K562 (cell line): Measurements from ENCODE around the gene SYNE1. TPM values are rescaled to one million over a fixed set of nuclear protein-coding genes. Genes with fewer than 3 reads are reported as not detected.

Experiments used
- ATAC-seq: fragments of 200-7000 bp; cut with Tn5 transposase; 3 replicates; pipeline ENCODE4 v1.9.1; 2020; ENCODE audit warnings: moderate library complexity
- BruUV-seq: library from RNA; stranded (reverse); fragments of 400-500 nt; replicated peaks from 2 replicates; lab custom pipeline; 2021; lab: Mats Ljungman, UMichigan
- CTCF ChIA-PET: fragments of 300-600 bp; formaldehyde crosslinking; extraction: SDS; loops from one replicate; lab custom pipeline; 2021; ENCODE audit warnings: low intra/inter-chr PET ratio; lab: Yijun Ruan, JAX
- POLR2A ChIA-PET: fragments of 300-600, 350-650 bp; sonication (Branson Sonifier 250); formaldehyde crosslinking; extraction: SDS; loops from one replicate; lab custom pipeline; 2021; ENCODE audit warnings: antibody characterized with exemption, inconsistent platforms; lab: Yijun Ruan, JAX
- DNase-seq, 4 experiments: peaks; one replicate each; pipeline versions ENCODE4 v3.0.0 to v3.0.0-alpha.2; 2011 to 2018; ENCODE audit warnings: low spot score in 3 of 4, mixed read lengths in 3 of 4; ENCODE audit errors: extremely low read depth in 1 of 4
- FAIRE-seq: peaks from 2 replicates; lab custom pipeline; 2011; peaks lifted over from hg19 to GRCh38; lab: Jason Lieb, UNC
- H2AFZ ChIP-seq: 2 replicates; pipeline ENCODE4 v1.6.0; 2011; ENCODE audit warnings: low read depth, low read length, control low read depth, inconsistent platforms
- H3K27ac ChIP-seq: fragments of 200-600 bp; 3 replicates; pipeline ENCODE4 v1.8.0; 2011; ENCODE audit warnings: low read depth, mild to moderate bottlenecking, control low read depth, inconsistent platforms, low read length, moderate library complexity, mixed read lengths; ENCODE audit errors: extremely low read depth
- H3K27me3 ChIP-seq, 2 experiments: fragments of 300-600 bp in 1 of 2; 2 replicates in 1 of 2; 3 replicates in 1 of 2; pipeline versions ENCODE4 v1.6.0 to v1.8.0; 2011; ENCODE audit warnings: inconsistent platforms in 2 of 2, low read length in 2 of 2, mild to moderate bottlenecking in 1 of 2, mixed read lengths in 1 of 2, moderate library complexity in 1 of 2; ENCODE audit not compliant: control insufficient read depth in 2 of 2, insufficient read depth in 2 of 2
- H3K36me3 ChIP-seq: fragments of 300-600 bp; 3 replicates; pipeline ENCODE4 v1.8.0; 2011; ENCODE audit warnings: mild to moderate bottlenecking, low read length, inconsistent platforms; ENCODE audit not compliant: control insufficient read depth, insufficient read depth
- H3K4me1 ChIP-seq, 2 experiments: fragments of 200-600 bp in 1 of 2; replicated peaks in 1 of 2; 2 replicates in 1 of 2; 3 replicates in 1 of 2; pipeline versions ENCODE4 v1.5.1 to v1.8.0; 2011; ENCODE audit warnings: inconsistent platforms in 2 of 2, low read length in 2 of 2, mild to moderate bottlenecking in 1 of 2, mixed read lengths in 1 of 2, moderate library complexity in 1 of 2; ENCODE audit not compliant: control insufficient read depth in 2 of 2, insufficient read depth in 2 of 2
- H3K4me2 ChIP-seq: 2 replicates; pipeline ENCODE4 v1.6.1; 2011; ENCODE audit warnings: low read length, control low read depth, inconsistent platforms, mixed read lengths; ENCODE audit not compliant: insufficient read depth
- H3K4me3 ChIP-seq: fragments of 200-600 bp; sonication (generic), shearing (Covaris generic); 2 replicates; pipeline ENCODE4 v1.5.1; 2016; ENCODE audit warnings: control low read depth, inconsistent platforms
- H3K79me2 ChIP-seq: fragments of 200-600 bp; 3 replicates; pipeline ENCODE4 v1.8.0; 2011; ENCODE audit warnings: low read length, inconsistent platforms; ENCODE audit not compliant: control insufficient read depth, insufficient read depth
- H3K9ac ChIP-seq, 2 experiments: 2 replicates each; pipeline versions ENCODE4 v1.6.0 to v1.6.1; 2011; ENCODE audit warnings: low read depth in 2 of 2, low read length in 2 of 2, control low read depth in 1 of 2, inconsistent platforms in 1 of 2, mild to moderate bottlenecking in 1 of 2, mixed read lengths in 1 of 2; ENCODE audit not compliant: insufficient read depth in 1 of 2
- H3K9me1 ChIP-seq: one replicate; pipeline ENCODE4 v1.6.0; 2011; ENCODE audit warnings: inconsistent platforms, mild to moderate bottlenecking, low read length, moderate library complexity; ENCODE audit not compliant: control insufficient read depth, insufficient read depth
- H3K9me3 ChIP-seq: replicated peaks from 2 replicates; pipeline ENCODE4 v1.5.1; 2011; ENCODE audit warnings: low read depth, low read length, inconsistent platforms; ENCODE audit not compliant: control insufficient read depth, insufficient read depth
- H4K20me1 ChIP-seq: replicated peaks from 2 replicates; pipeline ENCODE4 v1.6.1; 2011; ENCODE audit warnings: low read length, inconsistent platforms, mixed read lengths; ENCODE audit not compliant: control insufficient read depth, insufficient read depth
- ADNP ChIP-seq: fragments of 200-800 bp; sonication (Bioruptor generic); IDR thresholded peaks from 2 replicates; pipeline ENCODE4 v1.6.1; 2016; ENCODE audit warnings: missing genetic modification characterization, missing compliant biosample characterization
- FUS ChIP-seq: fragments of 200-400 bp; formaldehyde crosslinking; optimal IDR thresholded peaks from 2 replicates; pipeline ENCODE3; 2017; ENCODE audit warnings: low read depth, low read length
- TAL1 ChIP-seq: fragments of 450-650 bp; IDR thresholded peaks from 2 replicates; pipeline ENCODE4 v1.6.1; 2016; ENCODE audit warnings: mild to moderate bottlenecking
- THAP12 ChIP-seq: fragments of 250-450 bp; sonication (Bioruptor Pico); IDR thresholded peaks from 2 replicates; pipeline ENCODE4 v1.9.0; 2021; ENCODE audit warnings: mild to moderate bottlenecking, inconsistent platforms
- ZKSCAN3 ChIP-seq: fragments of 250-450 bp; sonication (Bioruptor Pico); IDR thresholded peaks from 2 replicates; pipeline ENCODE4 v1.4.0; 2020
- ZNF12 ChIP-seq: sonication (generic); formaldehyde crosslinking; IDR thresholded peaks from 2 replicates; pipeline ENCODE4 v1.4.0; 2020; ENCODE audit warnings: mild to moderate bottlenecking, missing genetic modification reagents
- ZNF184 ChIP-seq: sonication (generic); formaldehyde crosslinking; IDR thresholded peaks from 2 replicates; pipeline ENCODE4 v1.5.0; 2020; ENCODE audit warnings: missing genetic modification reagents
- ZNF668 ChIP-seq: fragments of 250-450 bp; sonication (Bioruptor Pico); IDR thresholded peaks from 2 replicates; pipeline ENCODE4 v1.8.0; 2022; ENCODE audit warnings: mild to moderate bottlenecking, inconsistent platforms
- ZNF76 ChIP-seq: fragments of 250-450 bp; sonication (Bioruptor Pico); IDR thresholded peaks from 2 replicates; pipeline ENCODE4 v1.4.0; 2020; ENCODE audit warnings: mild to moderate bottlenecking, moderate library complexity, borderline replicate concordance
- WGBS: fragments of 100-300 bp; shearing (Covaris generic); methylation state at CpG from one replicate; pipeline ENCODE4 v1.1.6; 2016; ENCODE audit warnings: low coverage, mixed read lengths; ENCODE audit not compliant: insufficient coverage; ENCODE audit errors: missing lambda C conversion rate; 5-methylcytosine and 5-hydroxymethylcytosine counted together
- in situ Hi-C: fragments of 300-500 bp; cut with MboI; formaldehyde crosslinking; loops from 4 replicates; pipeline ENCODE4 v1.15.0; 2018; ENCODE audit warnings: inconsistent platforms, mixed read lengths
- intact Hi-C: fragments of 100-400 bp; cut with micrococcal nuclease; formaldehyde crosslinking; loops from 2 replicates; pipeline ENCODE4 v1.14.2; 2022
- polyA plus RNA-seq, 8 experiments: library from polyadenylated mRNA; depleted of rRNA in 4 of 8; stranded (reverse) in 5 of 8; unstranded in 3 of 8; fragments of >200 nt; fragmentation: Nextera tagmentation in 2 of 8; fragmentation: Illumina TruSeq in 1 of 8; extraction: Ambion mirVana in 2 of 8; extraction: Trizol in 1 of 8; gene quantifications; 2 replicates each; pipeline versions ENCODE4 v1.2.1 to v1.2.3, GENCODE V29; 2011 to 2014; ENCODE audit warnings: inconsistent platforms in 1 of 8, missing spikeins in 1 of 8
- total RNA-seq, 7 experiments: library from RNA; depleted of rRNA in 6 of 7; stranded (reverse); fragments of >200 nt in 6 of 7; fragmentation: Illumina TruSeq in 2 of 7; extraction: Trizol in 2 of 7; gene quantifications; 2 replicates each; pipeline versions ENCODE4 v1.2.1 to v1.2.3, GENCODE V29; 2011 to 2021; ENCODE audit warnings: low replicate concordance in 1 of 7
- TF ChIP-seq, protein P1 (sequence below): sonication (generic); formaldehyde crosslinking; IDR thresholded peaks from 2 replicates; pipeline ENCODE4 v1.8.0; 2022; ENCODE audit warnings: mild to moderate bottlenecking, missing genetic modification reagents
- TF ChIP-seq, protein P2 (sequence below): fragments of 450-650 bp; IDR thresholded peaks from 2 replicates; pipeline ENCODE4 v1.6.1; 2016; ENCODE audit warnings: mild to moderate bottlenecking

The SYNE1 gene
- total and polyA plus RNA-seq, 9 of the 15 experiments (the other 6 are each of a cell fraction or from before 2014, with no cell fraction given) = under 0.01 to 0.42 (median 0.08) TPM; not detected in 1

DNA sequence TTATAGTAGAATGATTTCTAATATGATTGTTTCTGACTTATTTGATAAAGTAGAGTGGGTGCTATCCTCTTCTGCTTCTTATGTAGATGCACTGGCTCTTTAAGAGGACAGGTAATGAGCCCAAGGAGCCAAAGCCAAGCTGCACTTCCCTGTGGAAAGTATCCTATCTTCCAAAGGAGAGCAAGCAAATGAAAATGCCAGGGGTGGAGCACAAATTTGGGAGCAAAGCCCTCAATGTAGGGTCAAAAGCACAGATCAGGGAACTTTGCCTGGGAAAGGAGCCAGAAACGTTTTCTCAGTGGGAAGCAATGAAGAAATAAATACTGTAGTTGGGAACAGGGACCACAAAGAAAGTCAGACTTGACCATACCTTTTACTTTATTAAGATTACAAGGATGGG, 242.9 kb downstream of the SYNE1 start:
- Histone ChIP-seq H3K27me3 (no peaks in the 10 kb centered on the region), H3K9ac (no peak overlapping the region), H3K4me3 (no peak overlapping the region)
- POLR2A ChIA-PET = no interaction called here
- TF ChIP-seq FUS (no peak), ZNF76 (CRISPR knock-in tag) (no peak), ZNF184 (CRISPR knock-in tag) (no peak), TAL1 (no peak), ZKSCAN3 (CRISPR knock-in tag) (no peak), ZNF12 (CRISPR knock-in tag) (no peak), THAP12 (CRISPR knock-in tag) (no peak), ADNP (tag) (no peak), ZNF668 (CRISPR knock-in tag) (no peak)
- TF ChIP-seq, protein P1, sequence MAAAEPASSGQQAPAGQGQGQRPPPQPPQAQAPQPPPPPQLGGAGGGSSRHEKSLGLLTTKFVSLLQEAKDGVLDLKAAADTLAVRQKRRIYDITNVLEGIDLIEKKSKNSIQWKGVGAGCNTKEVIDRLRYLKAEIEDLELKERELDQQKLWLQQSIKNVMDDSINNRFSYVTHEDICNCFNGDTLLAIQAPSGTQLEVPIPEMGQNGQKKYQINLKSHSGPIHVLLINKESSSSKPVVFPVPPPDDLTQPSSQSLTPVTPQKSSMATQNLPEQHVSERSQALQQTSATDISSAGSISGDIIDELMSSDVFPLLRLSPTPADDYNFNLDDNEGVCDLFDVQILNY (CRISPR knock-in tag) = no peak
- TF ChIP-seq, protein P2, sequence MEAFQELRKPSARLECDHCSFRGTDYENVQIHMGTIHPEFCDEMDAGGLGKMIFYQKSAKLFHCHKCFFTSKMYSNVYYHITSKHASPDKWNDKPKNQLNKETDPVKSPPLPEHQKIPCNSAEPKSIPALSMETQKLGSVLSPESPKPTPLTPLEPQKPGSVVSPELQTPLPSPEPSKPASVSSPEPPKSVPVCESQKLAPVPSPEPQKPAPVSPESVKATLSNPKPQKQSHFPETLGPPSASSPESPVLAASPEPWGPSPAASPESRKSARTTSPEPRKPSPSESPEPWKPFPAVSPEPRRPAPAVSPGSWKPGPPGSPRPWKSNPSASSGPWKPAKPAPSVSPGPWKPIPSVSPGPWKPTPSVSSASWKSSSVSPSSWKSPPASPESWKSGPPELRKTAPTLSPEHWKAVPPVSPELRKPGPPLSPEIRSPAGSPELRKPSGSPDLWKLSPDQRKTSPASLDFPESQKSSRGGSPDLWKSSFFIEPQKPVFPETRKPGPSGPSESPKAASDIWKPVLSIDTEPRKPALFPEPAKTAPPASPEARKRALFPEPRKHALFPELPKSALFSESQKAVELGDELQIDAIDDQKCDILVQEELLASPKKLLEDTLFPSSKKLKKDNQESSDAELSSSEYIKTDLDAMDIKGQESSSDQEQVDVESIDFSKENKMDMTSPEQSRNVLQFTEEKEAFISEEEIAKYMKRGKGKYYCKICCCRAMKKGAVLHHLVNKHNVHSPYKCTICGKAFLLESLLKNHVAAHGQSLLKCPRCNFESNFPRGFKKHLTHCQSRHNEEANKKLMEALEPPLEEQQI = no peak
- TF ChIP-seq, all 486 proteins: peak for 0
- intact Hi-C loops = no loop called here
- no peaks in the 10 kb centered on the region for H3K36me3 ChIP-seq
- H4K20me1 ChIP-seq = no peaks in the 10 kb centered on the region
- CTCF ChIA-PET = no interaction called here
- no peaks in the 10 kb centered on the region; the same call in none of the 2 replicates for H3K9me3 ChIP-seq
- DNase-seq (no peak), FAIRE-seq (no peak), ATAC-seq (no peak)
- H3K4me1 ChIP-seq = no peaks in the 10 kb centered on the region
- in situ Hi-C loops = no loop called here
- 0% methylated on average over 1 of the region's 1 CpG for WGBS
- no peaks in the 10 kb centered on the region for H3K79me2 ChIP-seq
- no peak overlapping the region for H3K27ac ChIP-seq
- BruUV-seq = no TSS peak
- H2AFZ ChIP-seq = no peak overlapping the region
- no peaks in the 10 kb centered on the region for H3K9me1 ChIP-seq
- no peak overlapping the region for H3K4me2 ChIP-seq
